DOHH2 (cell line): Measurements from ENCODE around the gene MYO10.

Experiments used
- H3F3A ChIP-seq: fragments of 200-600 bp; sonication (generic), shearing (Covaris generic); 2 replicates; pipeline ENCODE4 v1.6.0; 2016; ENCODE audit warnings: antibody characterized with exemption, mild to moderate bottlenecking; ENCODE audit not compliant: control insufficient read depth, insufficient read depth
- H3K27ac ChIP-seq: fragments of 200-600 bp; sonication (generic); 2 replicates; pipeline ENCODE4 v1.5.1; 2014; ENCODE audit warnings: low read depth, mild to moderate bottlenecking, low read length, moderate library complexity
- H3K27me3 ChIP-seq: fragments of 200-600 bp; sonication (generic); 2 replicates; pipeline ENCODE4 v1.6.1; 2014; ENCODE audit warnings: mild to moderate bottlenecking, low read length, mixed read lengths; ENCODE audit not compliant: control insufficient read depth
- H3K36me3 ChIP-seq: fragments of 200-600 bp; sonication (generic); 2 replicates; pipeline ENCODE4 v1.6.1; 2014; ENCODE audit warnings: mild to moderate bottlenecking, low read length, moderate library complexity, mixed read lengths; ENCODE audit not compliant: control insufficient read depth
- H3K4me1 ChIP-seq: fragments of 200-600 bp; sonication (generic); 2 replicates; pipeline ENCODE4 v1.6.1; 2014; ENCODE audit warnings: mild to moderate bottlenecking, low read length, mixed read lengths; ENCODE audit not compliant: control insufficient read depth
- H3K4me2 ChIP-seq: fragments of 200-600 bp; sonication (generic); 2 replicates; pipeline ENCODE4 v1.6.0; 2014; ENCODE audit warnings: mild to moderate bottlenecking, low read length, moderate library complexity
- H3K4me3 ChIP-seq: fragments of 200-600 bp; sonication (generic); 2 replicates; pipeline ENCODE4 v1.5.1; 2014; ENCODE audit warnings: mild to moderate bottlenecking, low read length, mixed read lengths
- H3K79me2 ChIP-seq: fragments of 200-600 bp; sonication (generic); 2 replicates; pipeline ENCODE4 v1.6.1; 2014; ENCODE audit warnings: mild to moderate bottlenecking, low read length, mixed read lengths; ENCODE audit not compliant: control insufficient read depth
- H3K9me2 ChIP-seq: fragments of 200-600 bp; sonication (generic); replicated peaks from 2 replicates; pipeline ENCODE4 v1.6.1; 2014; ENCODE audit warnings: mild to moderate bottlenecking, low read length, mixed read lengths; ENCODE audit not compliant: control insufficient read depth
- H3K9me3 ChIP-seq: fragments of 200-600 bp; sonication (generic); 2 replicates; pipeline ENCODE4 v1.6.1; 2014; ENCODE audit warnings: antibody characterized with exemption, low read length, mixed read lengths; ENCODE audit not compliant: control insufficient read depth, insufficient read depth
- H4K20me1 ChIP-seq: fragments of 200-600 bp; sonication (generic); 2 replicates; pipeline ENCODE4 v1.6.0; 2014; ENCODE audit warnings: low read depth, mild to moderate bottlenecking, antibody characterized with exemption, low read length, moderate library complexity; ENCODE audit not compliant: control insufficient read depth, insufficient read depth
- EZH2phosphoT487 ChIP-seq: fragments of 200-600 bp; sonication (generic); IDR thresholded peaks from 2 replicates; pipeline ENCODE4 v1.6.1; 2017; ENCODE audit warnings: borderline replicate concordance, mild to moderate bottlenecking, antibody characterized with exemption, low read length, moderate library complexity, mixed read lengths
- TF ChIP-seq, protein P1 (sequence below): fragments of 200-600 bp; sonication (generic); IDR thresholded peaks from one replicate; pipeline ENCODE4 v1.5.1; 2014; ENCODE audit warnings: antibody characterized with exemption, mild to moderate bottlenecking, low read depth, low read length; ENCODE audit not compliant: poor library complexity, severe bottlenecking

Gene MYO10

DNA sequence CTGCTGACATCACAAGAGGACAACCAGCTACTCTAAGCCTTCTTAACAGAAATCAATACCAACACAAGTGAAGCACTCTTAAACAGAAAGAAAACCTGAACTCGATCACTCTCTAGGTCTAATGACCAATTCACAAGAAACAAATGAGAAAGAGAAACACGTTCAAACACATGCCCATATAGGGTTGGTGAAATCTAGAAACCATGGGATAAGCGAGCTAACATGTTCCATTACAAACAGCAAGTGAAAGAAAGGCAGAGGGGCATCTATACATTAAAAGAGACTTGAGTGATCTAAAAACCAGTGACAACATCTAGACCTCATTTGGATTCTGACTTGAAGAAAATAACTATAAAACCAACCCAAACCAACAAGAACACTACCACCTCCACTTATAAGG, 244.4 kb downstream of the MYO10 start:
- no peak overlapping the region for H3K4me3 ChIP-seq
- TF ChIP-seq, protein P1, sequence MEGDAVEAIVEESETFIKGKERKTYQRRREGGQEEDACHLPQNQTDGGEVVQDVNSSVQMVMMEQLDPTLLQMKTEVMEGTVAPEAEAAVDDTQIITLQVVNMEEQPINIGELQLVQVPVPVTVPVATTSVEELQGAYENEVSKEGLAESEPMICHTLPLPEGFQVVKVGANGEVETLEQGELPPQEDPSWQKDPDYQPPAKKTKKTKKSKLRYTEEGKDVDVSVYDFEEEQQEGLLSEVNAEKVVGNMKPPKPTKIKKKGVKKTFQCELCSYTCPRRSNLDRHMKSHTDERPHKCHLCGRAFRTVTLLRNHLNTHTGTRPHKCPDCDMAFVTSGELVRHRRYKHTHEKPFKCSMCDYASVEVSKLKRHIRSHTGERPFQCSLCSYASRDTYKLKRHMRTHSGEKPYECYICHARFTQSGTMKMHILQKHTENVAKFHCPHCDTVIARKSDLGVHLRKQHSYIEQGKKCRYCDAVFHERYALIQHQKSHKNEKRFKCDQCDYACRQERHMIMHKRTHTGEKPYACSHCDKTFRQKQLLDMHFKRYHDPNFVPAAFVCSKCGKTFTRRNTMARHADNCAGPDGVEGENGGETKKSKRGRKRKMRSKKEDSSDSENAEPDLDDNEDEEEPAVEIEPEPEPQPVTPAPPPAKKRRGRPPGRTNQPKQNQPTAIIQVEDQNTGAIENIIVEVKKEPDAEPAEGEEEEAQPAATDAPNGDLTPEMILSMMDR: no peak
- no peak for TF ChIP-seq EZH2phosphoT487
- H3K9me2 ChIP-seq: no peaks in the 10 kb centered on the region
- no peaks in the 10 kb centered on the region for H3K36me3 ChIP-seq
- H4K20me1 ChIP-seq: no peaks in the 10 kb centered on the region
- H3K27ac ChIP-seq: no peak overlapping the region
- no peaks in the 10 kb centered on the region for H3K4me1 ChIP-seq
- no peak overlapping the region for H3K4me2 ChIP-seq
- no peaks in the 10 kb centered on the region for H3K79me2 ChIP-seq
- no peaks in the 10 kb centered on the region for H3F3A ChIP-seq
- H3K9me3 ChIP-seq: no peaks in the 10 kb centered on the region
- no peaks in the 10 kb centered on the region for H3K27me3 ChIP-seq

DNA sequence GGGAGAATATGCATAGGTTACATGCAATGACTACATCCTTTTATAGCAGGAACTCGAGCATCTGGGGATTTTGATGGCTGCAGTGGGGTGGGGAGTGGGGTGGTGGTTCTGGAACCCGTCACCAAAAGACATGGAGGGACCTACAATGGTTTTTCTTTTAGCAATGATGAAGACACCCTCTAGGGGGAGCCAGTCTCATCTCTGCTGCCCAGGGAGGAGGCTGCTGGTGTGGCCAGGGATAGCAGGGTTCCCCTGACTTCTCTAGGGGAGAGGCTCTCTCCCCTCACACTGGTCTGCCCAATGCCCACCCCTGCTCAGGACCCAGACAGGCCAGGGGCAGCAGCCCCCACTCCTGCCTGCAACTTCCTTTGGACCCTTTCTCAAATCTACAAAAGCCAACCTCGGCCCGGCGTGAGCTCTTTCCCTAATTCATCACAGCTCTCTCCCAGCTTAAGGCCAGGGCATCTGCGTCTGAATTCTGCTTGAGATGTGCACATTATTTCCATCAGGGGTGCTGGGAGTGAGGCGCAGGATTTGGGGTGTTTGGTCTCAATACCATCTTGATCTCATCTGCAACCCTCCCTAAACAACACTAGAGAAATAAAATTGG, 245.7 kb downstream of the MYO10 start:
- no peak overlapping the region for H3K4me3 ChIP-seq
- H3K36me3 ChIP-seq: no peaks in the 10 kb centered on the region
- no peaks in the 10 kb centered on the region for H4K20me1 ChIP-seq
- H3K9me2 ChIP-seq: no peaks in the 10 kb centered on the region
- no peaks in the 10 kb centered on the region for H3F3A ChIP-seq
- H3K27me3 ChIP-seq: no peaks in the 10 kb centered on the region
- no peaks in the 10 kb centered on the region for H3K9me3 ChIP-seq
- H3K4me1 ChIP-seq: no peaks in the 10 kb centered on the region
- TF ChIP-seq EZH2phosphoT487: no peak
- TF ChIP-seq, protein P1: peak; percentile 63
- H3K4me2 ChIP-seq: no peak overlapping the region
- no peak overlapping the region for H3K27ac ChIP-seq
- H3K79me2 ChIP-seq: no peaks in the 10 kb centered on the region

DNA sequence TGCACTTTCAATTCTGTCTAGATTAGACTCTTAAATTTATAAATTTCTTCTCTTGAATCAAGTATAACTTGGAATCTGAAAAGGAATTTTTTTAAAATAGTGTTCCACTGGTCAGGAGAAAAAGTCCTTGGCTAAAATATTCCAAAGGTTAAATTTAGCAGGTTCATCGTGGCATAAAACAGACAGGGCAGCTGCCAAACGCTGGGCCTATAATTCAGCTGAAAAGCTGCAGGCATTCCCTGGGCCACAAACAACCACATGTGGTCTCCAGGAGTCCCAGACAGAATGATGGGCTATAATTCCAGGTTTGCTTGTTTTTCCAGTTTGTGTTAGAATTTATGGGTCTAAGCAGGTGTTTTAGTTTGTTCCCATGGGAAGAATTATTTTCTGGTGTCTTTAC, 248.2 kb downstream of the MYO10 start:
- H3K27me3 ChIP-seq: no peaks in the 10 kb centered on the region; the same call in 1 of the 2 replicates
- no peaks in the 10 kb centered on the region for H3K4me1 ChIP-seq
- H3K4me3 ChIP-seq: no peak overlapping the region
- H3K36me3 ChIP-seq: no peaks in the 10 kb centered on the region
- no peaks in the 10 kb centered on the region for H4K20me1 ChIP-seq
- no peak for TF ChIP-seq EZH2phosphoT487
- TF ChIP-seq, protein P1: no peak
- no peaks in the 10 kb centered on the region for H3K9me3 ChIP-seq
- H3K4me2 ChIP-seq: no peak overlapping the region
- H3K79me2 ChIP-seq: no peaks in the 10 kb centered on the region
- no peaks in the 10 kb centered on the region for H3F3A ChIP-seq
- H3K9me2 ChIP-seq: no peaks in the 10 kb centered on the region
- H3K27ac ChIP-seq: no peak overlapping the region
